Neural cell (in vitro differentiated cells): Measurements from ENCODE around the gene KRT85. TPM values are rescaled to one million over a fixed set of nuclear protein-coding genes. Genes with fewer than 3 reads are reported as not detected.

ENCODE experiments used
- H2AFZ ChIP-seq: fragments of 200-600, 300-800 bp; sonication (generic), shearing (Covaris generic); 2 replicates; pipeline ENCODE4 v1.6.0; 2014; ENCODE audit warnings: low read depth, mild to moderate bottlenecking, antibody characterized with exemption, low read length, moderate library complexity
- H3F3A ChIP-seq: fragments of 200-600 bp; shearing (Covaris generic); 2 replicates; pipeline ENCODE4 v1.6.1; 2016; ENCODE audit warnings: mild to moderate bottlenecking, moderate library complexity, mixed read lengths, antibody characterized with exemption, low read length; ENCODE audit not compliant: insufficient read depth, poor library complexity, severe bottlenecking
- H3K27ac ChIP-seq: fragments of 200-600, 300-800 bp; sonication (generic), shearing (Covaris generic); 2 replicates; pipeline ENCODE4 v1.5.1; 2014; ENCODE audit warnings: mild to moderate bottlenecking, low read length, moderate library complexity
- H3K27me3 ChIP-seq: fragments of 300-800, 200-600 bp; sonication (generic), shearing (Covaris generic); 2 replicates; pipeline ENCODE4 v1.6.0; 2014; ENCODE audit warnings: mild to moderate bottlenecking, low read depth, low read length, moderate library complexity; ENCODE audit not compliant: insufficient read depth
- H3K36me3 ChIP-seq: fragments of 300-800, 200-600 bp; sonication (generic), shearing (Covaris generic); 2 replicates; pipeline ENCODE4 v1.5.1; 2014; ENCODE audit warnings: mild to moderate bottlenecking, antibody characterized with exemption, low read length, moderate library complexity; ENCODE audit not compliant: insufficient read depth
- H3K4me2 ChIP-seq: fragments of 300-800, 200-600 bp; sonication (generic), shearing (Covaris generic); 2 replicates; pipeline ENCODE4 v1.6.0; 2014; ENCODE audit warnings: mild to moderate bottlenecking, low read length
- H3K4me3 ChIP-seq: fragments of 300-800, 200-600 bp; sonication (generic), shearing (Covaris generic); 2 replicates; pipeline ENCODE4 v1.5.1; 2014; ENCODE audit warnings: mild to moderate bottlenecking, low read length, moderate library complexity
- H3K79me2 ChIP-seq: fragments of 200-600 bp; shearing (Covaris generic); replicated peaks from 2 replicates; pipeline ENCODE4 v1.6.0; 2014; ENCODE audit warnings: mild to moderate bottlenecking, low read length, moderate library complexity; ENCODE audit not compliant: insufficient read depth
- H3K9ac ChIP-seq: fragments of 300-800, 200-600 bp; sonication (generic), shearing (Covaris generic); 2 replicates; pipeline ENCODE4 v1.6.1; 2016; ENCODE audit warnings: mild to moderate bottlenecking, low read length, mixed read lengths
- H3K9me2 ChIP-seq: fragments of 200-600 bp; shearing (Covaris generic); 2 replicates; pipeline ENCODE4 v1.6.1; 2016; ENCODE audit warnings: mild to moderate bottlenecking, low read length, mixed read lengths; ENCODE audit not compliant: insufficient read depth
- H3K9me3 ChIP-seq: fragments of 200-600, 300-800 bp; sonication (generic), shearing (Covaris generic); 2 replicates; pipeline ENCODE4 v1.6.1; 2016; ENCODE audit warnings: mild to moderate bottlenecking, mixed run types, low read length, moderate library complexity, mixed read lengths
- H4K20me1 ChIP-seq: fragments of 200-600 bp; shearing (Covaris generic); 2 replicates; pipeline ENCODE4 v1.6.1; 2016; ENCODE audit warnings: mild to moderate bottlenecking, mixed run types; ENCODE audit not compliant: insufficient read depth
- CTCF ChIP-seq: fragments of 450-650 bp; IDR thresholded peaks from 2 replicates; pipeline ENCODE4 v1.5.1; 2014; ENCODE audit warnings: antibody characterized with exemption, mild to moderate bottlenecking, moderate library complexity; ENCODE audit not compliant: poor library complexity, severe bottlenecking
- EP300 ChIP-seq: fragments of 450-650 bp; conservative IDR thresholded peaks from 2 replicates; pipeline ENCODE4 v1.6.1; 2014; ENCODE audit warnings: antibody characterized with exemption, mild to moderate bottlenecking, moderate library complexity; ENCODE audit not compliant: poor library complexity, severe bottlenecking
- EZH2 ChIP-seq: fragments of 200-600, 300-800 bp; shearing (Covaris generic), sonication (generic); IDR thresholded peaks from 2 replicates; pipeline ENCODE4 v1.6.1; 2014; ENCODE audit warnings: antibody characterized with exemption, low read length, borderline replicate concordance, mild to moderate bottlenecking; ENCODE audit not compliant: insufficient read depth, poor library complexity, severe bottlenecking
- MXI1 ChIP-seq: fragments of 450-650 bp; conservative IDR thresholded peaks from 2 replicates; pipeline ENCODE4 v1.6.1; 2014; ENCODE audit warnings: antibody characterized with exemption, mild to moderate bottlenecking; ENCODE audit not compliant: poor library complexity, severe bottlenecking
- POLR2AphosphoS5 ChIP-seq: IDR thresholded peaks from 2 replicates; pipeline ENCODE4 v1.6.1; 2012
- RAD21 ChIP-seq: fragments of 450-650 bp; conservative IDR thresholded peaks from 2 replicates; pipeline ENCODE4 v1.6.1; 2014; ENCODE audit warnings: antibody characterized with exemption, mild to moderate bottlenecking, moderate library complexity
- REST ChIP-seq: IDR thresholded peaks from 2 replicates; pipeline ENCODE4 v1.6.1; 2012; ENCODE audit warnings: borderline replicate concordance
- SMC3 ChIP-seq: fragments of 450-650 bp; conservative IDR thresholded peaks from 2 replicates; pipeline ENCODE4 v1.6.1; 2014; ENCODE audit warnings: antibody characterized with exemption, mild to moderate bottlenecking, moderate library complexity; ENCODE audit not compliant: poor library complexity
- TAF1 ChIP-seq: IDR thresholded peaks from 2 replicates; pipeline ENCODE4 v1.6.1; 2012; ENCODE audit warnings: low read depth
- polyA plus RNA-seq: library from polyadenylated mRNA; depleted of rRNA; stranded (reverse); fragments of >200 nt; gene quantifications from 2 replicates; pipeline ENCODE4 v1.2.3, GENCODE V29; 2014

Gene KRT85
- polyA plus RNA-seq, 1 donor from 2014 or later: not detected

DNA sequence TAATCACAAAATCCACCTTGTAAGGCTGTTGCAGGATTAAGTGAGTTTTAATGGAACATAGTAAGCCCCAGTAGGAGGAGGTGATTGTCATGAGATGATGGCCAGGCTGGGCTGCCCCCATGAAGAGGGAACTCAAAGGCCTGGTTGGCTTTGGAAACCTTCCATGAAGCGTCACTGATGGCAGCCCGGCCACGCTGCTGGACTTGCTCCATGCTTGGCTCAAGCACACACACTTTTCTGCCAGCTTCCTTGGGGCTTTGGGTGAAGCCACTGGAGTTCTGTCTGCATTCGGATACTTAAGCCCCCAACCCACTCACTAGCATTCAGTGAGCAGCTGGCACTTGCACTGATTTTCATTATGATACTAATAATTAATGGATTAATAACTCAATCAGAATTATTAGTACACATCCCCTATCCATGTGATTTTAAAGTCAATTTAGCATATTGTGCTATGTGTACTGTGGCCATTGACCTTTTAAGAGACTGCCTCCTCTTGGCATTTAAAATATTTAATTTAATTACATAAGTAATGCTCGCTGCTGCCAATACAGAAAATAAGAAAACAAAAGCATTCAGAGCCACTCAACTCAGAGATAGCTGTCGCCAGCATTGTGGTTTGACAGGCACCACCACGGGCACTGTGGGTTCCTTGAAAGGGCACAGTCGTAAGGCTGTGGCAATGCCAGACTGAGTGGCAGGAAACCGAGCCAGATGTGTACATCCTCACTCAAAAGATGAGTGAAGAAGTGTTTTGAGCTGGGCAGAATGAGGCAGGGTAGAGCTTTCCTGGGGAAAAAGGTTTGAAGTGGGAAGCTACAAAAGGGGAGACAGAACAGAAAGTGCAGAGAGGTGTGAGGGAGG is 15.9 kb downstream of the KRT85 start:
- no peak overlapping the region for H3K9ac ChIP-seq
- H3F3A ChIP-seq: no peaks in the 10 kb centered on the region
- no peaks in the 10 kb centered on the region for H3K9me2 ChIP-seq
- H3K9me3 ChIP-seq: no peaks in the 10 kb centered on the region
- no peak overlapping the region for H3K27ac ChIP-seq
- H2AFZ ChIP-seq: no peak overlapping the region
- no peaks in the 10 kb centered on the region for H3K27me3 ChIP-seq
- no peaks in the 10 kb centered on the region for H4K20me1 ChIP-seq
- no peak overlapping the region for H3K4me3 ChIP-seq
- no peaks in the 10 kb centered on the region for H3K36me3 ChIP-seq
- H3K79me2 ChIP-seq: no peaks in the 10 kb centered on the region
- no peak overlapping the region for H3K4me2 ChIP-seq
- no peak for TF ChIP-seq CTCF
- no peak for TF ChIP-seq EP300
- no peak for TF ChIP-seq POLR2AphosphoS5
- no peak for TF ChIP-seq MXI1
- no peak for TF ChIP-seq EZH2
- no peak for TF ChIP-seq REST
- no peak for TF ChIP-seq SMC3
- TF ChIP-seq RAD21: no peak
- TF ChIP-seq TAF1: no peak

GRCh38 chr12:52350786-52351185 is 16.5 kb downstream of the KRT85 start:
- H3F3A ChIP-seq: no peaks in the 10 kb centered on the region
- no peak overlapping the region for H3K9ac ChIP-seq
- no peaks in the 10 kb centered on the region for H3K36me3 ChIP-seq
- no peaks in the 10 kb centered on the region for H3K9me3 ChIP-seq
- no peak overlapping the region for H3K4me3 ChIP-seq
- no peak overlapping the region for H2AFZ ChIP-seq
- H3K9me2 ChIP-seq: no peaks in the 10 kb centered on the region
- H3K27ac ChIP-seq: no peak overlapping the region
- H3K79me2 ChIP-seq: no peaks in the 10 kb centered on the region
- H4K20me1 ChIP-seq: no peaks in the 10 kb centered on the region
- H3K4me2 ChIP-seq: no peak overlapping the region
- H3K27me3 ChIP-seq: no peaks in the 10 kb centered on the region
- TF ChIP-seq TAF1: no peak
- TF ChIP-seq CTCF: no peak
- TF ChIP-seq EP300: no peak
- no peak for TF ChIP-seq EZH2
- TF ChIP-seq SMC3: no peak
- TF ChIP-seq MXI1: no peak
- TF ChIP-seq REST: no peak
- TF ChIP-seq RAD21: no peak
- TF ChIP-seq POLR2AphosphoS5: no peak
